ENCODE data around the gene ZNF350. TPM values are rescaled to one million over a fixed set of nuclear protein-coding genes. Genes with fewer than 3 reads are reported as not detected.
"Not testable (repeated sequence)": the region's sequence is repeated elsewhere in the genome, so short reads cannot be mapped to it uniquely, and the experiment has no call there.

ZNF350 gene
- total and polyA plus RNA-seq, 2 donors (not counting 3 experiments of a cell fraction or from before 2014, with no cell fraction given) = 2.6 to 9.8 TPM

GRCh38 chr19:51965583-51965982 lies 21.1 kb downstream of the ZNF350 start:
- Histone ChIP-seq H3K9ac (replicated peaks; ENCODE audit: extremely low read depth, insufficient read depth, low read length) (no peak overlapping the region), H3K36me3 (ENCODE audit: control insufficient read depth in 2 of 2, extremely low read depth in 1 of 2, insufficient read depth in 2 of 2, low read length in 2 of 2) (peaks cover 7 to 26% of the 10 kb centered on the region in 2 experiments), H3K27ac (ENCODE audit: insufficient read depth, low read depth, low read length) (no peak overlapping the region), H3K4me2 (ENCODE audit: insufficient read depth, low read length) (no peak overlapping the region), H3K79me2 (ENCODE audit: control insufficient read depth, insufficient read depth, low read length) (no peaks in the 10 kb centered on the region), H3K4me1 (ENCODE audit: control insufficient read depth, extremely low read depth, insufficient read depth, low read length) (no peaks in the 10 kb centered on the region), H4K20me1 (replicated peaks; ENCODE audit: control insufficient read depth, extremely low read depth, insufficient read depth, low read length) (no peaks in the 10 kb centered on the region), H3K4me3 (replicated peaks in 1 of 3; ENCODE audit: insufficient read depth in 1 of 3, low read depth in 1 of 3, low read length in 3 of 3) (no peak overlapping the region), H3K9me3 (replicated peaks; ENCODE audit: control insufficient read depth, insufficient read depth, low read length) (peaks cover 2% of the 10 kb centered on the region), H2AFZ (ENCODE audit: low read depth, low read length) (no peak overlapping the region), H3K27me3 (ENCODE audit: control insufficient read depth in 2 of 2, insufficient read depth in 2 of 2, low read length in 2 of 2) (no peaks in the 10 kb centered on the region), H3K9me1 (replicated peaks; ENCODE audit: control insufficient read depth, extremely low read depth, insufficient read depth, low read length) (no peaks in the 10 kb centered on the region)
- BruUV-seq (replicated peaks) = no TSS peak
- no peak for TF ChIP-seq MAX (IDR thresholded peaks at IDR 0.05; ENCODE audit: insufficient read depth, insufficient read length)
- TF ChIP-seq POLR2A (IDR thresholded peaks at IDR 0.05; ENCODE audit: low read depth, low read length) = no peak
- no peak for TF ChIP-seq CTCF (IDR thresholded peaks at IDR 0.05; ENCODE audit: extremely low read depth in 1 of 2, insufficient read depth in 1 of 2, low read depth in 1 of 2, low read length in 2 of 2)
- TF ChIP-seq EZH2 (IDR thresholded peaks at IDR 0.05; ENCODE audit: borderline replicate concordance, low read depth, low read length, severe bottlenecking) = no peak
- TF ChIP-seq JUN (IDR thresholded peaks at IDR 0.05; ENCODE audit: borderline replicate concordance, insufficient read depth, insufficient read length, low read depth) = no peak
- no peak for TF ChIP-seq FOS (IDR thresholded peaks at IDR 0.05; ENCODE audit: borderline replicate concordance, insufficient read depth, low read length)
- TF ChIP-seq GATA2 (IDR thresholded peaks at IDR 0.05; ENCODE audit: insufficient read depth, insufficient read length, low read depth, low read length) = no peak
- TF ChIP-seq POLR2AphosphoS5 (IDR thresholded peaks at IDR 0.05; ENCODE audit: insufficient read depth, low read depth, low read length) = no peak
- no peak for TF ChIP-seq MYC (IDR thresholded peaks at IDR 0.05; ENCODE audit: low read depth, low read length)
- POLR2A ChIA-PET = no interaction called here
- no peak for FAIRE-seq
- no peak for DNase-seq (ENCODE audit: low read depth, low spot score)
- dilution Hi-C loops (cut with MboI; ENCODE audit: extremely low pct_ligation_motif_present, low sequenced_read_pairs) = no loop called here
- intact Hi-C loops (cut with micrococcal nuclease) = no loop called here
- CTCF ChIA-PET = no interaction called here

GRCh38 chr19:51960621-51961233 lies 25.9 kb downstream of the ZNF350 start:
- H2AFZ ChIP-seq (ENCODE audit: low read depth, low read length); DNase-seq (ENCODE audit: low read depth, low spot score); H3K4me3 ChIP-seq (replicated peaks in 1 of 3; ENCODE audit: insufficient read depth in 1 of 3, low read depth in 1 of 3, low read length in 3 of 3); H3K9me3 ChIP-seq (replicated peaks; ENCODE audit: control insufficient read depth, insufficient read depth, low read length); H3K27me3 ChIP-seq (ENCODE audit: control insufficient read depth in 2 of 2, insufficient read depth in 2 of 2, low read length in 2 of 2); H3K79me2 ChIP-seq (ENCODE audit: control insufficient read depth, insufficient read depth, low read length); BruUV-seq (replicated peaks); H4K20me1 ChIP-seq (replicated peaks; ENCODE audit: control insufficient read depth, extremely low read depth, insufficient read depth, low read length); CTCF ChIA-PET; dilution Hi-C loops (cut with MboI; ENCODE audit: extremely low pct_ligation_motif_present, low sequenced_read_pairs); H3K9ac ChIP-seq (replicated peaks; ENCODE audit: extremely low read depth, insufficient read depth, low read length); H3K27ac ChIP-seq (ENCODE audit: insufficient read depth, low read depth, low read length); H3K4me2 ChIP-seq (ENCODE audit: insufficient read depth, low read length); intact Hi-C loops (cut with micrococcal nuclease); FAIRE-seq; H3K36me3 ChIP-seq (ENCODE audit: control insufficient read depth in 2 of 2, extremely low read depth in 1 of 2, insufficient read depth in 2 of 2, low read length in 2 of 2); H3K9me1 ChIP-seq (replicated peaks; ENCODE audit: control insufficient read depth, extremely low read depth, insufficient read depth, low read length); H3K4me1 ChIP-seq (ENCODE audit: control insufficient read depth, extremely low read depth, insufficient read depth, low read length); POLR2A ChIA-PET: not testable (repeated sequence)

Measured in endothelial cell of umbilical vein (primary cell).